ENCODE results near the gene TRIM27. TPM values are rescaled to one million over a fixed set of nuclear protein-coding genes. Genes with fewer than 3 reads are reported as not detected.
A peak's percentile ranks its signal among the peaks of the same experiment; 100 is the strongest.

Gene TRIM27
- total and polyA plus RNA-seq, 10 of the 15 experiments (the other 5 are each of a cell fraction or from before 2014, with no cell fraction given): 18.5 to 74.7 (median 58.0) TPM

- peak; percentile 32; the same call in 1 of the 2 replicates for TF ChIP-seq ZBTB40 (IDR thresholded peaks at IDR 0.05; ENCODE audit: borderline replicate concordance)
- TF ChIP-seq BHLHE40 (IDR thresholded peaks at IDR 0.05; ENCODE audit: borderline replicate concordance in 1 of 2, low read depth in 2 of 2, low read length in 1 of 2): no peak
- peak; percentile 95 for TF ChIP-seq POLR2AphosphoS5 (IDR thresholded peaks at IDR 0.05; ENCODE audit: low read length)
- peak; percentile 34; the same call in 1 of the 2 replicates for TF ChIP-seq NFYB (IDR thresholded peaks at IDR 0.05; ENCODE audit: insufficient read depth, low read depth, low read length)
- no peak for TF ChIP-seq SMC3 (IDR thresholded peaks at IDR 0.05; ENCODE audit: borderline replicate concordance, low read length)
- no peak for TF ChIP-seq ZNF207 (IDR thresholded peaks at IDR 0.05; ENCODE audit: borderline replicate concordance)
- TF ChIP-seq CTCF (IDR thresholded peaks at IDR 0.05 in 2 of 3, conservative IDR thresholded peaks at IDR 0.05 in 1 of 3; ENCODE audit: control insufficient read depth in 2 of 3, extremely low read depth in 1 of 3, insufficient read depth in 1 of 3, low read depth in 3 of 3, low read length in 3 of 3): no peak
- TF ChIP-seq RB1 (IDR thresholded peaks at IDR 0.05; ENCODE audit: borderline replicate concordance): 0 out of 2 replicates have a peak, but pooled peaks have one; percentile 48
- no peak for TF ChIP-seq ZNF274 (IDR thresholded peaks at IDR 0.05; ENCODE audit: insufficient read depth, insufficient read length)
- TF ChIP-seq HDAC6 (IDR thresholded peaks at IDR 0.05; ENCODE audit: unreplicated experiment): no peak
- peak; percentile 54; the same call in 1 of the 2 replicates for TF ChIP-seq TCF12 (IDR thresholded peaks at IDR 0.05; ENCODE audit: low read depth, low read length)
- TF ChIP-seq ATF2 (IDR thresholded peaks at IDR 0.05; ENCODE audit: low read length): 0 out of 2 replicates have a peak, but pooled peaks have one; percentile 17
- TF ChIP-seq IKZF1 (conservative IDR thresholded peaks at IDR 0.05): no peak
- TF ChIP-seq SIX5 (IDR thresholded peaks at IDR 0.05; ENCODE audit: low read depth, low read length, severe bottlenecking): peak; percentile 9
- TF ChIP-seq KLF5 (IDR thresholded peaks at IDR 0.05; ENCODE audit: partially characterized antibody): peak; percentile 48
- no peak for TF ChIP-seq SIN3A (IDR thresholded peaks at IDR 0.05; ENCODE audit: low read depth, low read length)
- TF ChIP-seq SUZ12 (IDR thresholded peaks at IDR 0.05; ENCODE audit: unreplicated experiment): no peak
- TF ChIP-seq NFIC (IDR thresholded peaks at IDR 0.05; ENCODE audit: low read depth, low read length): 0 out of 2 replicates have a peak, but pooled peaks have one; percentile 7
- TF ChIP-seq MLLT1 (IDR thresholded peaks at IDR 0.05): peak; percentile 89
- 0 out of 2 replicates have a peak, but pooled peaks have one; percentile 80 for TF ChIP-seq RCOR1 (conservative IDR thresholded peaks at IDR 0.05; ENCODE audit: low read depth, low read length)
- peak; percentile 87 for TF ChIP-seq YY1 (IDR thresholded peaks at IDR 0.05; ENCODE audit: low read depth, low read length)
These were observed 28.5 kb downstream of the TRIM27 start (continued) for GRCh38 chr6:28895131-28895812.
